Tibial nerve (tissue), 4 donors: ENCODE measurements around the gene NPC1L1. TPM values are rescaled to one million over a fixed set of nuclear protein-coding genes. Genes with fewer than 3 reads are reported as not detected.

Experiments
- DNase-seq, 2 donors: peaks; one replicate each; pipeline ENCODE4 v3.0.0-alpha.2; 2019; ENCODE audit warnings: low spot score in 2 of 2
- H3K27ac ChIP-seq, 4 donors: fragments of 200-600 bp; sonication (generic) in 3 of 4; one replicate each; pipeline ENCODE4 v1.5.1; 2017 to 2019; ENCODE audit warnings: mild to moderate bottlenecking in 1 of 4
- H3K27me3 ChIP-seq, 2 donors: fragments of 200-600 bp; sonication (generic) in 1 of 2; one replicate each; pipeline versions ENCODE4 v1.5.1 to v1.6.0; 2017 to 2019
- H3K36me3 ChIP-seq, 3 donors: fragments of 200-600 bp; sonication (generic); one replicate each; pipeline ENCODE4 v1.5.1; 2018 to 2019
- H3K4me1 ChIP-seq, 4 donors: fragments of 200-600 bp; sonication (generic) in 3 of 4; one replicate each; pipeline ENCODE4 v1.5.1; 2017 to 2019
- H3K4me3 ChIP-seq, 4 donors: fragments of 200-600 bp; sonication (generic) in 3 of 4; one replicate each; pipeline ENCODE4 v1.5.1; 2017 to 2019; ENCODE audit warnings: mild to moderate bottlenecking in 1 of 4, moderate library complexity in 1 of 4
- H3K9me3 ChIP-seq, 4 donors: fragments of 200-600 bp; sonication (generic) in 3 of 4; one replicate each; pipeline ENCODE4 v1.5.1; 2017 to 2019
- CTCF ChIP-seq, 5 experiments: fragments of 200-600 bp in 3 of 5; fragments of 450-650 bp in 2 of 5; sonication (generic) in 3 of 5; IDR thresholded peaks; one replicate each; pipeline ENCODE4 v1.5.1; 2016 to 2019; ENCODE audit warnings: antibody characterized with exemption in 5 of 5, mild to moderate bottlenecking in 3 of 5, moderate library complexity in 2 of 5
- EP300 ChIP-seq, 2 donors: sonication (generic); formaldehyde crosslinking; IDR thresholded peaks; one replicate each; pipeline ENCODE4 v1.6.1; 2017; ENCODE audit warnings: antibody characterized with exemption in 2 of 2, mild to moderate bottlenecking in 1 of 2
- POLR2A ChIP-seq, 2 donors: fragments of 450-650 bp; IDR thresholded peaks; one replicate each; pipeline ENCODE4 v1.6.1; 2017; ENCODE audit warnings: antibody characterized with exemption in 2 of 2, mild to moderate bottlenecking in 2 of 2, moderate library complexity in 2 of 2
- WGBS, 2 donors: methylation state at CpG; one replicate each; pipeline ENCODE4 v1.1.5; 2018; 5-methylcytosine and 5-hydroxymethylcytosine counted together
- total RNA-seq, 4 donors: library from RNA; depleted of rRNA; stranded (reverse); fragments of >200 nt; gene quantifications; one replicate each; pipeline ENCODE4 v1.1.0, GENCODE V29; 2016

NPC1L1 gene
- total RNA-seq, 4 donors from 2014 or later = 0.30 to 0.44 (median 0.39) TPM; not detected in 1

- Histone ChIP-seq H3K9me3 (no peaks in the 10 kb centered on the region), H3K4me1 (no peaks in the 10 kb centered on the region), H3K4me3 (no peak overlapping the region), H3K27me3 (no peaks in the 10 kb centered on the region), H3K27ac (no peak overlapping the region), H3K36me3 (no peaks in the 10 kb centered on the region)
- DNase-seq = no peak
- WGBS, 2 donors = 70 to 72% methylated on average over 8 of the region's 10 CpGs
- TF ChIP-seq CTCF (IDR thresholded peaks at IDR 0.05) = no peak
- TF ChIP-seq POLR2A (IDR thresholded peaks at IDR 0.05) = no peak
- TF ChIP-seq EP300 (IDR thresholded peaks at IDR 0.05) = no peak
Measured at GRCh38 chr7:44536090-44536489, 5.0 kb downstream of the NPC1L1 start.

- H3K4me3 ChIP-seq = no peak overlapping the region
Measured at GRCh38 chr7:44535348-44536064, 5.6 kb downstream of the NPC1L1 start.

GRCh38 chr7:44534501-44534900, 6.6 kb downstream of the NPC1L1 start:
- Histone ChIP-seq H3K4me3 (no peak overlapping the region), H3K4me1 (no peaks in the 10 kb centered on the region), H3K27ac (no peak overlapping the region), H3K27me3 (no peaks in the 10 kb centered on the region), H3K36me3 (no peaks in the 10 kb centered on the region), H3K9me3 (peaks cover 0 to 3% (median 0%) of the 10 kb centered on the region in 4 donors)
- 63 to 81% methylated on average over 3 to 5 of the region's 7 CpGs for WGBS, 2 donors
- peak in 3 of 5 experiments; percentile 14 to 37 (median 22) for TF ChIP-seq CTCF (IDR thresholded peaks at IDR 0.05)
- no peak for TF ChIP-seq EP300 (IDR thresholded peaks at IDR 0.05)
- no peak for DNase-seq

More at GRCh38 chr7:44535348-44536064, 5.6 kb downstream of the NPC1L1 start:
- Histone ChIP-seq H3K36me3 (no peaks in the 10 kb centered on the region), H3K27ac (no peak overlapping the region), H3K9me3 (no peaks in the 10 kb centered on the region), H3K27me3 (no peaks in the 10 kb centered on the region), H3K4me1 (no peaks in the 10 kb centered on the region)
- no peak for DNase-seq
- 86 to 91% methylated on average over 8 of the region's 8 CpGs for WGBS, 2 donors
- TF ChIP-seq POLR2A (IDR thresholded peaks at IDR 0.05) (no peak), EP300 (IDR thresholded peaks at IDR 0.05) (no peak), CTCF (IDR thresholded peaks at IDR 0.05) (no peak)

- Histone ChIP-seq H3K27ac (no peak overlapping the region), H3K27me3 (no peaks in the 10 kb centered on the region), H3K9me3 (peaks cover 0 to 7% (median 0%) of the 10 kb centered on the region in 4 donors), H3K4me3 (no peak overlapping the region), H3K4me1 (no peaks in the 10 kb centered on the region), H3K36me3 (no peaks in the 10 kb centered on the region)
- DNase-seq = no peak
- 63 to 66% methylated on average over 5 of the region's 5 CpGs for WGBS, 2 donors
- TF ChIP-seq CTCF (IDR thresholded peaks at IDR 0.05) = no peak
- TF ChIP-seq EP300 (IDR thresholded peaks at IDR 0.05) = no peak
- no peak for TF ChIP-seq POLR2A (IDR thresholded peaks at IDR 0.05)
Measured at GRCh38 chr7:44534087-44534486, 7.0 kb downstream of the NPC1L1 start.

GRCh38 chr7:44533301-44534055, 7.7 kb downstream of the NPC1L1 start:
- WGBS, 2 donors = 60 to 70% methylated on average over 1 to 4 of the region's 8 CpGs
- Histone ChIP-seq H3K4me3 (no peak overlapping the region), H3K27ac (no peak overlapping the region), H3K36me3 (no peaks in the 10 kb centered on the region), H3K9me3 (peaks cover 0 to 11% (median 0%) of the 10 kb centered on the region in 4 donors), H3K27me3 (no peaks in the 10 kb centered on the region), H3K4me1 (no peaks in the 10 kb centered on the region)
- DNase-seq = no peak
- TF ChIP-seq POLR2A (IDR thresholded peaks at IDR 0.05) (no peak), CTCF (IDR thresholded peaks at IDR 0.05) (no peak), EP300 (IDR thresholded peaks at IDR 0.05) (no peak)
